Spleen (tissue), 11 donors: ENCODE results near the gene CTDSPL. TPM values are rescaled to one million over a fixed set of nuclear protein-coding genes. Genes with fewer than 3 reads are reported as not detected.

ENCODE experiments used
- DNase-seq: peaks from one replicate; pipeline ENCODE4 v3.0.0-alpha.2; 2020
- H3K27ac ChIP-seq, 8 donors: fragments of 200-600 bp; sonication (generic) in 7 of 8; 1 replicate in 4 of 8; 2 replicates in 4 of 8; pipeline versions ENCODE4 v1.5.0 to v1.8.0; 2016 to 2021; ENCODE audit warnings: inconsistent platforms in 4 of 8, mild to moderate bottlenecking in 4 of 8, moderate library complexity in 1 of 8
- H3K27me3 ChIP-seq, 7 donors: fragments of 200-600 bp; sonication (generic) in 6 of 7; replicated peaks in 1 of 7; 1 replicate in 4 of 7; 2 replicates in 3 of 7; pipeline versions ENCODE4 v1.5.0 to v1.8.0; 2016 to 2021; ENCODE audit warnings: inconsistent platforms in 3 of 7, mild to moderate bottlenecking in 1 of 7
- H3K36me3 ChIP-seq, 6 donors: fragments of 200-600 bp; sonication (generic) in 5 of 6; 1 replicate in 4 of 6; 2 replicates in 2 of 6; pipeline versions ENCODE4 v1.5.0 to v1.8.0; 2016 to 2021; ENCODE audit warnings: inconsistent platforms in 2 of 6
- H3K4me1 ChIP-seq, 6 donors: fragments of 200-600 bp; sonication (generic) in 5 of 6; 1 replicate in 3 of 6; 2 replicates in 3 of 6; pipeline versions ENCODE4 v1.5.0 to v1.8.0; 2016 to 2021; ENCODE audit warnings: inconsistent platforms in 3 of 6
- H3K4me3 ChIP-seq, 8 donors: fragments of 200-600 bp; sonication (generic) in 7 of 8; 1 replicate in 4 of 8; 2 replicates in 4 of 8; pipeline versions ENCODE4 v1.5.0 to v1.8.0; 2016 to 2021; ENCODE audit warnings: inconsistent platforms in 4 of 8, mild to moderate bottlenecking in 4 of 8, moderate library complexity in 2 of 8
- H3K9me3 ChIP-seq, 8 donors: fragments of 200-600 bp; sonication (generic) in 7 of 8; 1 replicate in 4 of 8; 2 replicates in 4 of 8; pipeline versions ENCODE4 v1.5.0 to v1.8.0; 2016 to 2021; ENCODE audit warnings: inconsistent platforms in 4 of 8
- CTCF ChIP-seq, 11 experiments: fragments of 200-600 bp in 7 of 11; fragments of 450-650 bp in 4 of 11; sonication (generic) in 4 of 11; IDR thresholded peaks in 8 of 11; conservative IDR thresholded peaks in 3 of 11; 1 replicate in 7 of 11; 2 replicates in 4 of 11; pipeline versions ENCODE4 v1.4.0 to v1.8.0; 2016 to 2021; ENCODE audit warnings: antibody characterized with exemption in 11 of 11, inconsistent platforms in 4 of 11, mild to moderate bottlenecking in 1 of 11
- POLR2A ChIP-seq, 3 donors: fragments of 450-650 bp; IDR thresholded peaks; one replicate each; pipeline ENCODE4 v1.5.1; 2017; ENCODE audit warnings: antibody characterized with exemption in 3 of 3, mild to moderate bottlenecking in 1 of 3
- POLR2AphosphoS5 ChIP-seq, 3 donors: sonication (generic); formaldehyde crosslinking; IDR thresholded peaks; one replicate each; pipeline ENCODE4 v1.5.1; 2017; ENCODE audit warnings: antibody characterized with exemption in 3 of 3
- WGBS, 5 donors: extraction: QIAGEN DNeasy Blood & Tissue Kit in 3 of 5; methylation state at CpG; one replicate each; pipeline versions ENCODE4 v1.1.5 to v1.1.7; 2013 to 2018; 5-methylcytosine and 5-hydroxymethylcytosine counted together
- intact Hi-C: fragments of 100-400 bp; cut with DNase I; formaldehyde crosslinking; loops from one replicate; pipeline ENCODE4 v1.15.0; 2023; ENCODE audit warnings: low total_unique reads
- polyA plus RNA-seq, 3 donors: library from polyadenylated mRNA; stranded (reverse); fragments of 200-250 nt; gene quantifications; one replicate each; pipeline ENCODE4 v1.2.1, GENCODE V29; 2013
- total RNA-seq, 7 donors: library from RNA; depleted of rRNA in 3 of 7; stranded (reverse); fragments of >200 nt in 3 of 7; fragmentation: NEBNext Ultra II Directional in 4 of 7; extraction: Animal tissue kit (Norgen Biotek cat#: 25700) in 4 of 7; gene quantifications; one replicate each; pipeline versions ENCODE4 v1.1.0 to v1.2.1, GENCODE V29; 2016 to 2021
- donor health status: healthy with polysubstance abuse.
- donor health status: DM: no; HTN: no; CAD: no; lungs with moderate emphysema.
- donor health status: DM: no; HTN: no; CAD: no.
- donor health status: Bipolar disorder and iron deficiency.
- donor health status: healthy.
- donor health status: DM: no; HTN: no; CAD: no.
- donor health status: DM: yes; HTN: yes; CAD: no.

Gene CTDSPL
- total and polyA plus RNA-seq, 10 donors = 3.9 to 46.0 (median 26.2) TPM

- H3K27me3 ChIP-seq = no peaks in the 10 kb centered on the region
- no peak for DNase-seq
- no peak overlapping the region for H3K4me3 ChIP-seq
- H3K36me3 ChIP-seq = peaks cover 0 to 46% (median 2%) of the 10 kb centered on the region in 6 donors
- peak overlapping the region in 1 of 8 donors; percentile 20 for H3K27ac ChIP-seq
- H3K9me3 ChIP-seq = no peaks in the 10 kb centered on the region
- intact Hi-C loops = no loop called here
- 89 to 93% (median 92%) methylated on average over 12 of the region's 12 CpGs for WGBS, 5 donors
- H3K4me1 ChIP-seq = peaks cover 4 to 32% (median 21%) of the 10 kb centered on the region in 6 donors
- TF ChIP-seq POLR2A (IDR thresholded peaks at IDR 0.05) = no peak
- TF ChIP-seq POLR2AphosphoS5 (IDR thresholded peaks at IDR 0.05) = no peak
- no peak for TF ChIP-seq CTCF (IDR thresholded peaks at IDR 0.05 in 8 of 11, conservative IDR thresholded peaks at IDR 0.05 in 3 of 11)
Measured at GRCh38 chr3:37973246-37974054, 111.8 kb downstream of the CTDSPL start.

DNA sequence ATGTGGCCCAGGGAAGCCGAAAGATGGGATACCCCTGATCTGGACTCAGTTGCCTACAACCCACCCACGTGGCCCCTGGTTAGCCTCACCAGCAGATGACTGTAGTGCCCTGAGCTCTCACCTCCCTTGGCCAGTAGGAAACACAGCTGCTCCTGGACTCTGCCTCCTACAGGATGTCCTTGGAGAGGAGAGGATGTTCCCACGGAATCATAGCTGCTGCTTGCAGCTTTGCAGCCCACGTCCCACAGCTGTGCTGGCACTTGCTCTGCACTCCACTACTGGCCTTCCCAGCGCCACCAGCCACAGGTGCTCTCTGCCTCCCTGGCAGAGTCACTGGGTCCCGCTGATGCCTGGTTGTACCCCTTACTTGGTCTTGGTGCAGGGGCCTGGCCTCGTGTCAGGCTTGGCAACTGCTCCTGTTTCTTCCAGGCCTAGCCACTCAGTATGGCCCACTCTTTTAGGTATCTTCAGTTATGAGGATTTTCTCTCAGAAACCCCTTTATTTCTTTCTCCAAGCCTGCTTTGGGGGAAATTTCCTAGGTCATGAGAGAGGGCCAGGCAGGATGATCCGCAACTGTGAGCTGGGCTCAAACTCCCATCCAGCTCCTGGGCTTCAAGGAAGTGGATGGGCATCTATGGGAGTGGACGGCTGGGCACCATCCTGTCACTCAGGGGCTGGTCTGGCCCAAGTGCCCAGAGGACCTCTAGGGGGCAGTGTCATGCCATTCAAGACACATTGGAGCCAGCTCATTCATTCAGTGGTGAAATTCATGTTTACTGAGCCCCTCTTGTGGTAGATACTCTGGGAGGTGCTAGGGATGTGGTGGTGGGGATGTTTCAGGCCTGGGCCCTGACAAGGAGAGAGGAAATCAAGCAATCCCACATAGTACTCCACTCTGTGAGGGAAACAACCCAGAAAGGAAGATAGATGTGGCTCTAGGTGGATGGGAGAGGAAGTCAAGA, 112.7 kb downstream of the CTDSPL start:
- H3K36me3 ChIP-seq = peaks cover 0 to 46% (median 2%) of the 10 kb centered on the region in 6 donors

DNA sequence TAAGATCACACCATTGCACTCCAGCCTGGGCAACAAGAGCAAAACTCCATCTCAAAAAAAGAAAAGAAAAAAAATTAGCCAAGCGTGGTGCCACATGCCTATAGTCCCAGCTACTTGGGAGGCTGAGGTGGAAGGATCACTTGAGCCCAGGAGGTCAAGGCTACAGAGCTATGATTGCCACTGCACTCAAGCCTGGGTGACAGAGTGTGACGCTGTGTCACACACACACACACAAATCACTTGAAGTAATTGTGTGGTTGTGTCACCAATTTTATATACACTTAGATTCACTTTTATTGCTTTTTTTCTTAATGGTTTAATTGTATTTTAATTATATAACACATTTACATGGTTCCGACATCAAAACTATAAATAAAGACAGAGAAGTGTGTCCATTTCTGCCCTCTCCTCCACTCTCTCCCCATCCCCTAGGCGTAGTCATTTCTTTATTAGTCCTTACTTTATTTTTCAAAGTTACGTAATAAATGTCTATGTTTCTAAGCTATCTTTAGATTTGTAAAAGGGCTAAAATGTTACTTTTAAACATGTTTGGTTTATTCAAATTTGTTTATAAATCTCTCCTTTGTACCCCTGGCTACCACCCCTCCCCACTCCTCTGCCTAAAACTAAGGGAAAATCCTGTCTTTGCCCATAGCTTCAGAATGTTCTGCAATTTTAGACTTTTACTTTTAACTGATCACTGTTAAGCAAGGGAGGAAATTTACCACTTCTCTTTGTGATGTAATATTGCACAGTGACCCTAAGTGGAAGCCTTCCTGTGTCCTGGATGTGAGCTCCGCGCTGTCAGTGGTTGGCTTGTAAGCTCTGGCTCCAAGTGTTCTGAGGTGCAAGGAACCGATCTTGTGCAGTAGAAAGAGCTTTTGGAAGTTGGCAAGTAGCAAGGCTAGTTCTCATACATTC, 118.1 kb downstream of the CTDSPL start:
- peaks cover 0 to 41% (median 4%) of the 10 kb centered on the region in 6 donors for H3K4me1 ChIP-seq
- TF ChIP-seq POLR2A (IDR thresholded peaks at IDR 0.05) (no peak), CTCF (IDR thresholded peaks at IDR 0.05 in 8 of 11, conservative IDR thresholded peaks at IDR 0.05 in 3 of 11) (no peak), POLR2AphosphoS5 (IDR thresholded peaks at IDR 0.05) (no peak)
- WGBS, 5 donors = 53 to 90% (median 67%) methylated on average over 8 of the region's 8 CpGs
- intact Hi-C loops = no loop called here
- H3K9me3 ChIP-seq = no peaks in the 10 kb centered on the region
- DNase-seq = no peak
- no peaks in the 10 kb centered on the region for H3K27me3 ChIP-seq
- H3K4me3 ChIP-seq = peak overlapping the region in 1 of 8 donors; percentile 4
- peak overlapping the region in 6 of 8 donors; percentile 12 to 83 (median 58) for H3K27ac ChIP-seq
- peaks cover 0 to 46% (median 2%) of the 10 kb centered on the region in 6 donors for H3K36me3 ChIP-seq

More for the DNA sequence above, 112.7 kb downstream of the CTDSPL start:
- TF ChIP-seq CTCF (IDR thresholded peaks at IDR 0.05 in 8 of 11, conservative IDR thresholded peaks at IDR 0.05 in 3 of 11) (peak; percentile 75 to 95 (median 89)), POLR2AphosphoS5 (IDR thresholded peaks at IDR 0.05) (peak in 2 of 3 donors; percentile 15 to 20), POLR2A (IDR thresholded peaks at IDR 0.05) (no peak)
- Histone ChIP-seq H3K27me3 (no peaks in the 10 kb centered on the region), H3K4me3 (no peak overlapping the region), H3K9me3 (no peaks in the 10 kb centered on the region), H3K4me1 (peaks cover 3 to 25% (median 13%) of the 10 kb centered on the region in 6 donors), H3K27ac (peak overlapping the region in 1 of 8 donors; percentile 20)
- peak; percentile 89 for DNase-seq
- intact Hi-C loops = no loop called here
- WGBS, 5 donors = 52 to 72% (median 67%) methylated on average over 9 of the region's 9 CpGs
